B cell (primary cell): ENCODE measurements around the gene SMCO1. TPM values are rescaled to one million over a fixed set of nuclear protein-coding genes. Genes with fewer than 3 reads are reported as not detected.
A peak's percentile ranks its signal among the peaks of the same experiment; 100 is the strongest.
"Not testable (repeated sequence)": the region's sequence is repeated elsewhere in the genome, so short reads cannot be mapped to it uniquely, and the experiment has no call there.

Source experiments
- ATAC-seq: fragments of 200-7000 bp; cut with Tn5 transposase; one replicate; pipeline ENCODE4 v1.10.0; 2021; ENCODE audit warnings: low read depth, mild to moderate bottlenecking, moderate number of reproducible peaks, moderate library complexity
- CTCF ChIA-PET: fragments of 350-600 bp; sonication (Branson Sonifier 250); formaldehyde crosslinking; loops from one replicate; lab custom pipeline; 2021; ENCODE audit warnings: antibody characterized with exemption, inconsistent platforms; lab: Charles Lee
- POLR2A ChIA-PET: fragments of 350-600 bp; sonication (Branson Sonifier 250); formaldehyde crosslinking; loops from one replicate; lab custom pipeline; 2021; ENCODE audit warnings: antibody characterized with exemption; lab: Charles Lee
- DNase-seq: peaks from one replicate; pipeline ENCODE4 v3.0.0; 2013
- H2AFZ ChIP-seq: 2 replicates; pipeline ENCODE4 v1.6.1; 2012; ENCODE audit warnings: mild to moderate bottlenecking, low read depth, low read length; ENCODE audit not compliant: insufficient read depth, poor library complexity, severe bottlenecking
- H3K27ac ChIP-seq, 2 donors: 1 replicate in 1 of 2; 2 replicates in 1 of 2; pipeline ENCODE4 v1.5.1; 2012 to 2013; ENCODE audit warnings: low read length in 2 of 2, mild to moderate bottlenecking in 2 of 2, moderate library complexity in 1 of 2
- H3K27me3 ChIP-seq, 4 experiments: fragments of 200-600 bp in 1 of 4; sonication (generic) in 1 of 4; replicated peaks in 1 of 4; 1 replicate in 2 of 4; 2 replicates in 2 of 4; pipeline versions ENCODE4 v1.6.1 to v1.7.0; 2013 to 2016; ENCODE audit warnings: low read length in 3 of 4, mild to moderate bottlenecking in 2 of 4, mixed read lengths in 1 of 4, moderate library complexity in 1 of 4; ENCODE audit not compliant: insufficient read depth in 4 of 4, control insufficient read depth in 3 of 4; ENCODE audit errors: control extremely low read depth in 1 of 4
- H3K36me3 ChIP-seq, 2 experiments: replicated peaks in 1 of 2; 1 replicate in 1 of 2; 2 replicates in 1 of 2; pipeline versions ENCODE4 v1.6.1 to v1.7.1; 2013; ENCODE audit warnings: low read length in 1 of 2; ENCODE audit not compliant: insufficient read depth in 2 of 2, control insufficient read depth in 1 of 2; ENCODE audit errors: control extremely low read depth in 1 of 2, extremely low read depth in 1 of 2
- H3K4me1 ChIP-seq, 2 donors: fragments of 200-600 bp in 1 of 2; sonication (generic) in 1 of 2; 1 replicate in 1 of 2; 2 replicates in 1 of 2; pipeline versions ENCODE4 v1.5.1 to v1.6.1; 2013 to 2017; ENCODE audit warnings: low read length in 2 of 2; ENCODE audit not compliant: control insufficient read depth in 2 of 2, insufficient read depth in 2 of 2
- H3K4me2 ChIP-seq: replicated peaks from 2 replicates; pipeline ENCODE3; 2012; ENCODE audit warnings: mild to moderate bottlenecking, low read depth, low read length; ENCODE audit not compliant: poor library complexity, severe bottlenecking
- H3K4me3 ChIP-seq, 5 experiments: fragments of 200-600 bp in 1 of 5; sonication (generic) in 1 of 5; 1 replicate in 3 of 5; 2 replicates in 2 of 5; pipeline versions ENCODE4 v1.5.1 to v1.7.0; 2011 to 2016; ENCODE audit warnings: low read length in 4 of 5, mild to moderate bottlenecking in 4 of 5, low read depth in 2 of 5, control low read depth in 1 of 5, moderate library complexity in 1 of 5; ENCODE audit not compliant: insufficient read depth in 1 of 5; ENCODE audit errors: control extremely low read depth in 1 of 5, extremely low read depth in 1 of 5
- H3K79me2 ChIP-seq: fragments of 200-600 bp; sonication (generic); one replicate; pipeline ENCODE4 v1.6.0; 2016; ENCODE audit warnings: low read length; ENCODE audit not compliant: control insufficient read depth, insufficient read depth
- H3K9ac ChIP-seq: fragments of 200-600 bp; sonication (generic); 2 replicates; pipeline ENCODE4 v1.6.1; 2017; ENCODE audit warnings: mild to moderate bottlenecking, low read length, moderate library complexity
- H3K9me3 ChIP-seq, 3 donors: one replicate each; pipeline versions ENCODE4 v1.6.1 to v1.7.1; 2013; ENCODE audit warnings: low read length in 2 of 3; ENCODE audit not compliant: control insufficient read depth in 2 of 3, insufficient read depth in 1 of 3; ENCODE audit errors: control extremely low read depth in 1 of 3
- H4K20me1 ChIP-seq: 2 replicates; pipeline ENCODE4 v1.6.0; 2012; ENCODE audit warnings: mild to moderate bottlenecking, low read length; ENCODE audit not compliant: insufficient read depth, control insufficient read depth, poor library complexity, severe bottlenecking
- H3K27ac Mint-ChIP-seq: one replicate; pipeline ENCODE4 v1.8.0; 2021; ENCODE audit warnings: mixed read lengths
- H3K27me3 Mint-ChIP-seq: one replicate; pipeline ENCODE4 v1.8.0; 2021; ENCODE audit warnings: mixed read lengths
- H3K4me1 Mint-ChIP-seq: one replicate; pipeline ENCODE4 v1.8.0; 2021; ENCODE audit warnings: mixed read lengths
- H3K4me3 Mint-ChIP-seq: one replicate; pipeline ENCODE4 v1.8.0; 2021; ENCODE audit warnings: mixed read lengths
- H3K9me3 Mint-ChIP-seq: one replicate; pipeline ENCODE4 v1.8.0; 2022; ENCODE audit warnings: mixed read lengths; ENCODE audit not compliant: insufficient read depth
- EZH2 ChIP-seq: IDR thresholded peaks from 2 replicates; pipeline ENCODE4 v1.6.1; 2012; ENCODE audit warnings: borderline replicate concordance, low read depth, mild to moderate bottlenecking, moderate library complexity, low read length; ENCODE audit not compliant: insufficient read depth, poor library complexity, severe bottlenecking
- WGBS: methylation state at CpG from one replicate; pipeline ENCODE4 v1.1.5; 2013; ENCODE audit warnings: missing lambda C conversion rate; ENCODE audit not compliant: insufficient coverage; 5-methylcytosine and 5-hydroxymethylcytosine counted together
- intact Hi-C: fragments of 100-400 bp; cut with micrococcal nuclease; formaldehyde crosslinking; loops from one replicate; pipeline ENCODE4 v1.10.0; 2022
- polyA plus RNA-seq: library from polyadenylated mRNA; depleted of rRNA; stranded (reverse); fragments of >200 nt; gene quantifications from 2 replicates; pipeline ENCODE4 v1.2.3, GENCODE V29; 2012
- total RNA-seq, 2 donors: library from RNA; stranded (reverse); fragments of 120-200 nt in 1 of 2; gene quantifications; 1 replicate in 1 of 2; 2 replicates in 1 of 2; pipeline versions ENCODE4 v1.2.3 to v1.2.4, GENCODE V29; 2013 to 2022
- TF ChIP-seq, protein P1 (sequence below): fragments of 200-600 bp; IDR thresholded peaks from one replicate; pipeline ENCODE4 v1.8.0; 2022; ENCODE audit warnings: antibody characterized with exemption, mild to moderate bottlenecking

Gene SMCO1
- total and polyA plus RNA-seq, 2 donors (not counting 1 experiment from before 2014, with no cell fraction given): not detected

GRCh38 chr3:196506687-196507086 is 8.5 kb downstream of the SMCO1 start:
- Mint-ChIP-seq H3K27ac (no peak overlapping the region), H3K27me3 (peaks cover 1% of the 10 kb centered on the region), H3K9me3 (peaks cover 6% of the 10 kb centered on the region), H3K4me1 (peaks cover 8% of the 10 kb centered on the region), H3K4me3 (no peak overlapping the region)
- intact Hi-C loops: loop anchor here (10.0 kb wide), 1 partner anchor 788 kb away; the partner anchor contains the start of gene DLG1
- WGBS: 96% methylated on average over 8 of the region's 8 CpGs
- CTCF ChIA-PET: no interaction called here
- Histone ChIP-seq H3K36me3 (no peaks in the 10 kb centered on the region), H4K20me1 (peaks cover 6% of the 10 kb centered on the region), H3K27ac (no peak overlapping the region), H3K4me1 (peaks cover under 1 to 9% of the 10 kb centered on the region in 2 donors), H3K4me2 (no peak overlapping the region), H3K79me2 (peaks cover 18% of the 10 kb centered on the region), H3K27me3 (no peaks in the 10 kb centered on the region), H3K9me3 (peaks cover 3 to 9% (median 7%) of the 10 kb centered on the region in 3 donors), H2AFZ (no peak overlapping the region), H3K4me3 (no peak overlapping the region), H3K9ac (no peak overlapping the region)
- POLR2A ChIA-PET: no interaction called here
- no peak for ATAC-seq
- TF ChIP-seq, protein P1, sequence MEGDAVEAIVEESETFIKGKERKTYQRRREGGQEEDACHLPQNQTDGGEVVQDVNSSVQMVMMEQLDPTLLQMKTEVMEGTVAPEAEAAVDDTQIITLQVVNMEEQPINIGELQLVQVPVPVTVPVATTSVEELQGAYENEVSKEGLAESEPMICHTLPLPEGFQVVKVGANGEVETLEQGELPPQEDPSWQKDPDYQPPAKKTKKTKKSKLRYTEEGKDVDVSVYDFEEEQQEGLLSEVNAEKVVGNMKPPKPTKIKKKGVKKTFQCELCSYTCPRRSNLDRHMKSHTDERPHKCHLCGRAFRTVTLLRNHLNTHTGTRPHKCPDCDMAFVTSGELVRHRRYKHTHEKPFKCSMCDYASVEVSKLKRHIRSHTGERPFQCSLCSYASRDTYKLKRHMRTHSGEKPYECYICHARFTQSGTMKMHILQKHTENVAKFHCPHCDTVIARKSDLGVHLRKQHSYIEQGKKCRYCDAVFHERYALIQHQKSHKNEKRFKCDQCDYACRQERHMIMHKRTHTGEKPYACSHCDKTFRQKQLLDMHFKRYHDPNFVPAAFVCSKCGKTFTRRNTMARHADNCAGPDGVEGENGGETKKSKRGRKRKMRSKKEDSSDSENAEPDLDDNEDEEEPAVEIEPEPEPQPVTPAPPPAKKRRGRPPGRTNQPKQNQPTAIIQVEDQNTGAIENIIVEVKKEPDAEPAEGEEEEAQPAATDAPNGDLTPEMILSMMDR: no peak
- no peak for TF ChIP-seq EZH2
- DNase-seq: no peak

- peak overlapping the region; percentile 100 for H3K4me3 Mint-ChIP-seq
- H3K9me3 ChIP-seq: peaks cover 3 to 9% (median 7%) of the 10 kb centered on the region in 3 donors
- ChIA-PET CTCF (interaction anchor here (1.0 kb wide), 1 partner anchor 24 kb away, joined by 4 read pairs; no protein-coding TSS in a partner anchor), POLR2A (interaction anchor here (1.5 kb wide), 1 partner anchor 25 kb away, joined by 4 read pairs; no protein-coding TSS in a partner anchor)
- H3K27ac Mint-ChIP-seq: peak overlapping the region; percentile 73
- peak overlapping the region; percentile 79 for H3K4me2 ChIP-seq
- no peak overlapping the region for H3K9ac ChIP-seq
- H3K4me3 ChIP-seq: no peak overlapping the region
- DNase-seq: no peak
- no peaks in the 10 kb centered on the region for H3K27me3 ChIP-seq
- WGBS: 98% methylated on average over 5 of the region's 6 CpGs
- H3K79me2 ChIP-seq: peaks cover 40% of the 10 kb centered on the region
- H3K4me1 ChIP-seq: peaks cover 16 to 27% of the 10 kb centered on the region in 2 donors
- no peaks in the 10 kb centered on the region for H3K27me3 Mint-ChIP-seq
- H3K27ac ChIP-seq: no peak overlapping the region
- TF ChIP-seq, protein P1: no peak
- TF ChIP-seq EZH2: no peak
- peaks cover 22% of the 10 kb centered on the region for H4K20me1 ChIP-seq
- H3K4me1 Mint-ChIP-seq: peaks cover 26% of the 10 kb centered on the region
- no peak for ATAC-seq
- peaks cover 0 to 3% of the 10 kb centered on the region in 2 experiments for H3K36me3 ChIP-seq
- intact Hi-C loops: loop anchor here (5.0 to 10.0 kb wide), 2 partner anchors 422 to 790 kb away; partner anchors contain the start of genes DLG1 and TFRC
- H2AFZ ChIP-seq: peak overlapping the region; percentile 78
- peaks cover 6% of the 10 kb centered on the region for H3K9me3 Mint-ChIP-seq
Observed at GRCh38 chr3:196504556-196504955, 10.6 kb downstream of the SMCO1 start.

GRCh38 chr3:196504077-196504398 is 11.1 kb downstream of the SMCO1 start:
- Histone ChIP-seq H3K9ac (peak overlapping the region; percentile 80), H3K4me3 (peak overlapping the region in 4 of 5 experiments; percentile 79 to 86 (median 81)), H3K27ac (peak overlapping the region; percentile 74 to 83), H4K20me1 (peaks cover 27% of the 10 kb centered on the region), H3K4me1 (peaks cover 16 to 28% of the 10 kb centered on the region in 2 donors), H2AFZ (peak overlapping the region; percentile 78), H3K4me2 (peak overlapping the region; percentile 79), H3K79me2 (peaks cover 45% of the 10 kb centered on the region)
- not testable (repeated sequence) for H3K9me3 Mint-ChIP-seq, H3K9me3 ChIP-seq, DNase-seq, H3K27me3 Mint-ChIP-seq, ATAC-seq, H3K36me3 ChIP-seq, H3K27me3 ChIP-seq
- intact Hi-C loops: loop anchor here (5.0 to 10.0 kb wide), 2 partner anchors 422 to 791 kb away; partner anchors contain the start of genes DLG1 and TFRC
- ChIA-PET POLR2A (interaction anchor here (0.7 to 1.5 kb wide), 3 partner anchors 25 to 605 kb away, joined by 3 to 4 read pairs (median 3); no protein-coding TSS in a partner anchor), CTCF (interaction anchor here (1.0 kb wide), 1 partner anchor 24 kb away, joined by 4 read pairs; no protein-coding TSS in a partner anchor)
- Mint-ChIP-seq H3K4me3 (peak overlapping the region; percentile 100), H3K27ac (peak overlapping the region; percentile 92), H3K4me1 (peaks cover 31% of the 10 kb centered on the region)
- 2% methylated on average over 5 of the region's 7 CpGs for WGBS
